ENCODE data around the gene MTREX. TPM values are rescaled to one million over a fixed set of nuclear protein-coding genes. Genes with fewer than 3 reads are reported as not detected.

Gene MTREX
- total RNA-seq, 1 donor from 2014 or later, result 101 TPM

GRCh38 chr5:55459572-55459971 lies 151.8 kb downstream of the MTREX start:
- intact Hi-C loops (cut with micrococcal nuclease), result no loop called here

- intact Hi-C loops (cut with micrococcal nuclease), result no loop called here
Measured at GRCh38 chr5:55463613-55464012, 155.8 kb downstream of the MTREX start.

- intact Hi-C loops (cut with micrococcal nuclease), result no loop called here
Measured at GRCh38 chr5:55467862-55468551, 160.2 kb downstream of the MTREX start.

GRCh38 chr5:55469839-55470238 lies 162.1 kb downstream of the MTREX start:
- intact Hi-C loops (cut with micrococcal nuclease), result no loop called here

- intact Hi-C loops (cut with micrococcal nuclease), result no loop called here
Measured at GRCh38 chr5:55470282-55470681, 162.5 kb downstream of the MTREX start.

GRCh38 chr5:55471468-55471867 lies 163.7 kb downstream of the MTREX start:
- intact Hi-C loops (cut with micrococcal nuclease), result no loop called here

- intact Hi-C loops (cut with micrococcal nuclease), result no loop called here
Measured at GRCh38 chr5:55472642-55473041, 164.9 kb downstream of the MTREX start.

Other genes starting within 250 kb of the MTREX start
- gene GZMA, start 205.3 kb upstream of the MTREX start, total RNA-seq, result 738 and 757 TPM in 2 replicates
- gene GPX8, start 147.8 kb upstream of the MTREX start, total RNA-seq, result not detected in 2 replicates
- gene CDC20B, start 134.8 kb upstream of the MTREX start, total RNA-seq, result 0.14 and 0.32 TPM in 2 replicates
- not detected in 2 replicates for gene MCIDAS, start 80.7 kb upstream of the MTREX start, total RNA-seq
- gene CCNO, start 74.4 kb upstream of the MTREX start, total RNA-seq, result not detected in 2 replicates
- 17.9 and 19.5 TPM in 2 replicates for gene DHX29, start 295 bp upstream of the MTREX start, total RNA-seq
- gene PLPP1, start 227.0 kb downstream of the MTREX start, total RNA-seq, result 25.9 and 26.8 TPM in 2 replicates